GM19240 (cell line): ENCODE data around the gene TET3.

Experiments used
- DNase-seq: peaks from one replicate; pipeline ENCODE4 v3.0.0; 2011; ENCODE audit warnings: low spot score; ENCODE audit not compliant: insufficient read length

TET3 gene

GRCh38 chr2:74031221-74031620 lies 46.5 kb downstream of the TET3 start:
- DNase-seq: no peak

- DNase-seq: no peak
Measured at GRCh38 chr2:74031959-74032287, 47.2 kb downstream of the TET3 start.

- DNase-seq: no peak
Measured at GRCh38 chr2:74033375-74033774, 48.7 kb downstream of the TET3 start.
